IMR-90 (cell line): ENCODE measurements around the gene PFKFB2.

Experiments used
- FOS ChIP-seq: fragments of 150-350 bp; IDR thresholded peaks from 2 replicates; pipeline ENCODE4 v1.6.1; 2016; ENCODE audit warnings: low read depth, low read length
- NFE2L2 ChIP-seq: fragments of 150-350 bp; IDR thresholded peaks from 2 replicates; pipeline ENCODE4 v1.6.1; 2016; ENCODE audit warnings: low read depth, mild to moderate bottlenecking, low read length
- TF ChIP-seq, protein P1 (sequence below): conservative IDR thresholded peaks from 2 replicates; pipeline ENCODE4 v1.5.1; 2012; ENCODE audit warnings: mild to moderate bottlenecking, low read depth, low read length, improper control_type of control experiment

DNA sequence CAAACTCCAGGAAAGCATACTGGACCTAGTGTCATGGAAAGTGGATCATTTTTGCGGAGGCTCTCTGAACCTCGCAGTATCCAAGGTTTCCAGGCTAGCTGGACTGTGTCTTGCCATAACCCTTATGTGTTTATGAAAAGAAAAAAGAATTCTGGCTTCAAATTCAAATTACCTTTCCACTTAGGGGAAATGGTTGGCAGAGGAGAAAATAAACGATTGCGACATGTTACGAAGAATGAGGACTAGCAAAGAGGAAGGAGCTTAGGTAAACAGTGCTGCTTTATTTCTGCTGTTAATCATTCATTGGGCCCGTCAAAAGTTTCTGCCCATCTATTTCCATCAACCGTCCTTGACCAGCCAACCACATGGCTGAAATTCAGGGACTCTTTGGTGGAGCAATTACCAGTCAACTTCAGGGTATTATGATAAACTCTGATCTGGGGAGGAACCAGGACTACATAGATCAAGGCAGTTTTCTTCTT lies 50.9 kb downstream of the PFKFB2 start, which contains the start of gene C4BPA:
- TF ChIP-seq, protein P1, sequence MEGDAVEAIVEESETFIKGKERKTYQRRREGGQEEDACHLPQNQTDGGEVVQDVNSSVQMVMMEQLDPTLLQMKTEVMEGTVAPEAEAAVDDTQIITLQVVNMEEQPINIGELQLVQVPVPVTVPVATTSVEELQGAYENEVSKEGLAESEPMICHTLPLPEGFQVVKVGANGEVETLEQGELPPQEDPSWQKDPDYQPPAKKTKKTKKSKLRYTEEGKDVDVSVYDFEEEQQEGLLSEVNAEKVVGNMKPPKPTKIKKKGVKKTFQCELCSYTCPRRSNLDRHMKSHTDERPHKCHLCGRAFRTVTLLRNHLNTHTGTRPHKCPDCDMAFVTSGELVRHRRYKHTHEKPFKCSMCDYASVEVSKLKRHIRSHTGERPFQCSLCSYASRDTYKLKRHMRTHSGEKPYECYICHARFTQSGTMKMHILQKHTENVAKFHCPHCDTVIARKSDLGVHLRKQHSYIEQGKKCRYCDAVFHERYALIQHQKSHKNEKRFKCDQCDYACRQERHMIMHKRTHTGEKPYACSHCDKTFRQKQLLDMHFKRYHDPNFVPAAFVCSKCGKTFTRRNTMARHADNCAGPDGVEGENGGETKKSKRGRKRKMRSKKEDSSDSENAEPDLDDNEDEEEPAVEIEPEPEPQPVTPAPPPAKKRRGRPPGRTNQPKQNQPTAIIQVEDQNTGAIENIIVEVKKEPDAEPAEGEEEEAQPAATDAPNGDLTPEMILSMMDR, result no peak
- TF ChIP-seq NFE2L2 (no peak), FOS (no peak)
